ENCODE data around the gene CD7. TPM values are rescaled to one million over a fixed set of nuclear protein-coding genes. Genes with fewer than 3 reads are reported as not detected.

The CD7 gene
- total RNA-seq, 1 donor from 2014 or later, result 1.0 TPM

DNA sequence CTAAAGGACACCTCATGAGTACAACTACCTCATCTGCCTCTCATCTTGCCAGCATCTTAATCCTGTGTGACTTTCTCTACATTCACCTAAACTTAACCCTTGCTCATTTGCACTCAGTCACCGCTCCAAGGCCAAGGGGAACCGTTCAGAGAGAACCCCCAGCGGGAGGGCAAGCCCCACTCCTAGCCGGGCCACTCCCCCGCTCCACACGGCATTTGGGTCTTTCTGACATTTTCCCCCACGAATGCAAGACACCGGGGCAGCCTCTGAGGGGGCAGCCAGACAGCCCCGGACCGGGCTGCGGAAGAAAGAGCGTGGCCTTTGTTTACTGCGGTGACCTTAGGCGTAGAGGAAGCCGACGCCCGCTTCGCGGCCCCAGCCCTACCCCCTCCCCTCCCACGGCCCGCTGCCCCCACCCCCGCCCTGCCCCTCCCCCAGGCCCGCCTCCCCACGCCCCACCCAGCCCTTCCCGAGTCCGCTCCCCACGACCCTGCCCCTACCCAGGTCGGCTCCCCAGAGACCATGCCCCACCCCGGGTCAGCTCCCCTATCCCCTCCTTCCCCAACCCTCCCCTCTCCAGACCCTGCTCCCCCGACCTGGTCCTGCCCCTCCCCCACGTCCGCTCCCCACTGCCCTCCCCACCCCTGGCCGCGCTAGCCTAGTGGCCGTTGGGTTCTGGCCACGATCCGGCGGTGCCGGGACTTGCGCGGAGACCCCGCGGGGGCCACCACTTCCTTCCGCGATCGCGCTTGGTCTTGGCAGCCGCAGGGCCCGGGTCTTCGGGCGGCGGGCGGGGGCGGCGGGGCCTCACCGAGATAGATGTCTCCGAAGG, 44.7 kb downstream of the CD7 start:
- no peak for DNase-seq (ENCODE audit: extremely low spot score, unreplicated experiment)
- TF ChIP-seq, protein P1, sequence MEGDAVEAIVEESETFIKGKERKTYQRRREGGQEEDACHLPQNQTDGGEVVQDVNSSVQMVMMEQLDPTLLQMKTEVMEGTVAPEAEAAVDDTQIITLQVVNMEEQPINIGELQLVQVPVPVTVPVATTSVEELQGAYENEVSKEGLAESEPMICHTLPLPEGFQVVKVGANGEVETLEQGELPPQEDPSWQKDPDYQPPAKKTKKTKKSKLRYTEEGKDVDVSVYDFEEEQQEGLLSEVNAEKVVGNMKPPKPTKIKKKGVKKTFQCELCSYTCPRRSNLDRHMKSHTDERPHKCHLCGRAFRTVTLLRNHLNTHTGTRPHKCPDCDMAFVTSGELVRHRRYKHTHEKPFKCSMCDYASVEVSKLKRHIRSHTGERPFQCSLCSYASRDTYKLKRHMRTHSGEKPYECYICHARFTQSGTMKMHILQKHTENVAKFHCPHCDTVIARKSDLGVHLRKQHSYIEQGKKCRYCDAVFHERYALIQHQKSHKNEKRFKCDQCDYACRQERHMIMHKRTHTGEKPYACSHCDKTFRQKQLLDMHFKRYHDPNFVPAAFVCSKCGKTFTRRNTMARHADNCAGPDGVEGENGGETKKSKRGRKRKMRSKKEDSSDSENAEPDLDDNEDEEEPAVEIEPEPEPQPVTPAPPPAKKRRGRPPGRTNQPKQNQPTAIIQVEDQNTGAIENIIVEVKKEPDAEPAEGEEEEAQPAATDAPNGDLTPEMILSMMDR (IDR thresholded peaks at IDR 0.05), result no peak
- Mint-ChIP-seq H3K4me1 (ENCODE audit: unreplicated experiment) (peaks cover 51% of the 10 kb centered on the region), H3K27ac (ENCODE audit: unreplicated experiment) (peak overlapping the region; percentile 99), H3K36me3 (ENCODE audit: unreplicated experiment) (peaks cover 17% of the 10 kb centered on the region), H3K27me3 (ENCODE audit: unreplicated experiment) (no peaks in the 10 kb centered on the region), H3K9me3 (ENCODE audit: unreplicated experiment) (no peaks in the 10 kb centered on the region), H3K4me3 (ENCODE audit: unreplicated experiment) (peak overlapping the region; percentile 91)

DNA sequence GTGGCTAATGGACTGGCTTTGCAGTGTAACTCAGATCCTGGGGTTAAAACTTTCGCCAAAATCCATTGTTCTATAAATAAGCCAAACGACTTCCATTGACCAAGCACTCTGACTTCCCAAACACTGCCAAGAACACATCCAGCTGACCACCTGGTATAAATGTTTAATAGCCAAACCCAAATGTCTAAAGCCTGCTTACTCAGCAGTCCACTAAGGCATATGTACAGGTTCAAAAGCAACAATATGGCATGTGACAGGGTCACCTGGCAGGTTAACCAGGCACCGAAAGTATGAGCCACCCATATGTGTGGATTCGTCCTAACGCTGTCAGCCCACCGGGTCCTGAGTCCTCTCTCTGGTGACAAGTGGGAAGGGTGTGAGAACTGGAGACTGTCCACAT, 46.0 kb downstream of the CD7 start:
- Mint-ChIP-seq H3K4me3 (ENCODE audit: unreplicated experiment) (peak overlapping the region; percentile 91), H3K27ac (ENCODE audit: unreplicated experiment) (peak overlapping the region; percentile 35), H3K4me1 (ENCODE audit: unreplicated experiment) (peaks cover 65% of the 10 kb centered on the region), H3K36me3 (ENCODE audit: unreplicated experiment) (peaks cover 19% of the 10 kb centered on the region), H3K27me3 (ENCODE audit: unreplicated experiment) (no peaks in the 10 kb centered on the region), H3K9me3 (ENCODE audit: unreplicated experiment) (no peaks in the 10 kb centered on the region)
- no peak for DNase-seq (ENCODE audit: extremely low spot score, unreplicated experiment)
- TF ChIP-seq, protein P1 (IDR thresholded peaks at IDR 0.05), result no peak

DNA sequence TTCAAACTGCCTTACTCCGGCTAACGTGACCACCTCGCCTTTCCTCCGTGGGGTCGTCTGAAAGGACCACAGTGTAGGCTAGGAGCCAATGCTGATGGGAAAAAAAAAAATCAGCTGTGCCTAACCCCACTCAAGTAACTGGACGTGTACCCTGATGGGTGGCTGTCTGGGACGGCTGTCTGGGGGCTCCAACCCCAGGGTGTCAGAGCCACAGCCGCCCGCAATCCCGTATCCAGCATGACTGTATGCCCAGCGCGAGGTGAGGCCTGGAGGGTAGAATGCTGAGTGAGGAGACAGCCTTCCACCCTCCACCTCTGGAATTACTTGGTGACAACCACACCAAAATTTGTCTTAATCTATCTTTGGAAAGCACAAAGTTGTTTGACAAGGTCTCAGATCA, 46.8 kb downstream of the CD7 start:
- DNase-seq (ENCODE audit: extremely low spot score, unreplicated experiment), result no peak
- Mint-ChIP-seq H3K4me1 (ENCODE audit: unreplicated experiment) (peaks cover 71% of the 10 kb centered on the region), H3K36me3 (ENCODE audit: unreplicated experiment) (peaks cover 23% of the 10 kb centered on the region), H3K27ac (ENCODE audit: unreplicated experiment) (peak overlapping the region; percentile 96), H3K27me3 (ENCODE audit: unreplicated experiment) (no peaks in the 10 kb centered on the region), H3K9me3 (ENCODE audit: unreplicated experiment) (no peaks in the 10 kb centered on the region), H3K4me3 (ENCODE audit: unreplicated experiment) (no peak overlapping the region)
- TF ChIP-seq, protein P1 (IDR thresholded peaks at IDR 0.05), result no peak

DNA sequence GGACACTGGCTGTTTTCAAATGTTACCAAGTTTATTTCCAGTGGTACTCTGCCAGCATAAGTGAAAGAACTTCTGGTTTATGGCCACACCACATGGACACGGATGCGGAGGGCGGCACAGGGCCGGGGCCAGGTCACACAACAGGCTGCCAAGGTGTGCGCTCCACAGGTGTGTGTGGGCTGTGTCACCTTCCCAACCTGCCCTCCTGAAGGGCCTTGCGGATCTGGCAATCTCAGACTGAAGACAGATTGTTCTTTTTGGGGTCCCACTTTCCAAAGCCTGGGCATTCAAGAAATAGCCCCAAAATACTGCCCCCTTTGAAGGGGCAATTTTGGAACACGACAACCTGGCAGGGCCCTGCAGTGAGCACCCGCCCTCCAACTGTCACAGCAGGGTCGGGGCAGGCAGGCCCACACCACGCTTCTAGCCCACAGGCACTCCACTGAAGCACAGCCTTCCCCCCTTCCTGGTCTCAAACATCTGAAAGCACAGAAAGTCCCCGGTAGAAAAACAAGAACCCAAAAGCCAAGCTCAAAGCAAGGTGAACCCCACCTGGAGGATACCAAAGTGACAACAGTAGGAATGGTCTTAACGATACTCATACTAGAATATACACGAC, 47.4 kb downstream of the CD7 start:
- peak overlapping the region; percentile 96 for H3K27ac Mint-ChIP-seq (ENCODE audit: unreplicated experiment)
- H3K4me3 Mint-ChIP-seq (ENCODE audit: unreplicated experiment), result peak overlapping the region; percentile 18
- DNase-seq (ENCODE audit: extremely low spot score, unreplicated experiment), result no peak
- H3K9me3 Mint-ChIP-seq (ENCODE audit: unreplicated experiment), result no peaks in the 10 kb centered on the region
- H3K4me1 Mint-ChIP-seq (ENCODE audit: unreplicated experiment), result peaks cover 71% of the 10 kb centered on the region
- H3K36me3 Mint-ChIP-seq (ENCODE audit: unreplicated experiment), result peaks cover 25% of the 10 kb centered on the region
- TF ChIP-seq, protein P1 (IDR thresholded peaks at IDR 0.05), result no peak
- H3K27me3 Mint-ChIP-seq (ENCODE audit: unreplicated experiment), result no peaks in the 10 kb centered on the region
